HG03097 (cell line): ENCODE measurements around the gene ENDOV.

Experiments used
- ATAC-seq: cut with Tn5 transposase; IDR thresholded peaks from one replicate; pipeline ENCODE4 v1.9.1; 2021; ENCODE audit not compliant: unreplicated experiment, low FRiP score

ENDOV gene

GRCh38 chr17:80445726-80446110 lies 30.8 kb downstream of the ENDOV start:
- ATAC-seq, result no peak

GRCh38 chr17:80446645-80447405 lies 31.9 kb downstream of the ENDOV start:
- no peak for ATAC-seq

GRCh38 chr17:80447790-80448189 lies 32.8 kb downstream of the ENDOV start:
- ATAC-seq, result no peak

- no peak for ATAC-seq
Measured at GRCh38 chr17:80449194-80449929, 34.4 kb downstream of the ENDOV start.

GRCh38 chr17:80449930-80450576 lies 35.1 kb downstream of the ENDOV start:
- no peak for ATAC-seq

GRCh38 chr17:80451104-80451775 lies 36.3 kb downstream of the ENDOV start:
- ATAC-seq, result no peak

GRCh38 chr17:80452173-80452915 lies 37.4 kb downstream of the ENDOV start:
- ATAC-seq, result no peak

- ATAC-seq, result no peak
Measured at GRCh38 chr17:80453126-80453997, 38.4 kb downstream of the ENDOV start.

GRCh38 chr17:80453998-80454556 lies 39.1 kb downstream of the ENDOV start:
- no peak for ATAC-seq

GRCh38 chr17:80454557-80455335 lies 39.8 kb downstream of the ENDOV start:
- peak; percentile 87 for ATAC-seq

- ATAC-seq, result peak; percentile 26
Measured at GRCh38 chr17:80455336-80455710, 40.4 kb downstream of the ENDOV start.

- ATAC-seq, result no peak
Measured at GRCh38 chr17:80455784-80456183, 40.8 kb downstream of the ENDOV start.

GRCh38 chr17:80456465-80457235 lies 41.7 kb downstream of the ENDOV start:
- ATAC-seq, result no peak

GRCh38 chr17:80457236-80457856 lies 42.4 kb downstream of the ENDOV start:
- no peak for ATAC-seq

GRCh38 chr17:80458016-80458415 lies 43.0 kb downstream of the ENDOV start:
- no peak for ATAC-seq

- no peak for ATAC-seq
Measured at GRCh38 chr17:80459234-80459633, 44.3 kb downstream of the ENDOV start.

GRCh38 chr17:80460429-80460834 lies 45.5 kb downstream of the ENDOV start:
- ATAC-seq, result no peak
